Keratinocyte (primary cell): Measurements from ENCODE around the gene RBFOX2.

Experiments
- CTCF ChIP-seq, 3 experiments: IDR thresholded peaks in 1 of 3; conservative IDR thresholded peaks in 1 of 3; optimal IDR thresholded peaks in 1 of 3; 2 replicates in 2 of 3; 3 replicates in 1 of 3; pipeline versions ENCODE3 to v1.5.1; 2011; ENCODE audit warnings: low read length in 3 of 3, mild to moderate bottlenecking in 3 of 3, moderate library complexity in 2 of 3, control low read depth in 1 of 3, inconsistent platforms in 1 of 3; ENCODE audit not compliant: insufficient read depth in 2 of 3; ENCODE audit errors: extremely low read depth in 1 of 3
- EZH2 ChIP-seq: IDR thresholded peaks from one replicate; pipeline ENCODE4 v1.6.1; 2012; ENCODE audit warnings: inconsistent platforms, mild to moderate bottlenecking, low read length, moderate library complexity

- TF ChIP-seq CTCF (optimal IDR thresholded peaks at IDR 0.05 in 1 of 3, IDR thresholded peaks at IDR 0.05 in 1 of 3, conservative IDR thresholded peaks at IDR 0.05 in 1 of 3; ENCODE audit: extremely low read depth in 1 of 3, insufficient read depth in 2 of 3, low read length in 3 of 3): no peak
- TF ChIP-seq EZH2: no peak
Observed at GRCh38 chr22:36029406-36029755, 757 bp upstream of the RBFOX2 start.
